Measurements from ENCODE around the gene HYI.
A peak's percentile ranks its signal among the peaks of the same experiment; 100 is the strongest.
"Not testable (repeated sequence)": the region's sequence is repeated elsewhere in the genome, so short reads cannot be mapped to it uniquely, and the experiment has no call there.

HYI gene

GRCh38 chr1:43464681-43465504, 11.2 kb upstream of the HYI start:
- DNase-seq, result no peak

GRCh38 chr1:43463479-43463878, 9.7 kb upstream of the HYI start:
- no peak for DNase-seq

GRCh38 chr1:43460988-43461693, 7.4 kb upstream of the HYI start:
- DNase-seq, result no peak

DNA sequence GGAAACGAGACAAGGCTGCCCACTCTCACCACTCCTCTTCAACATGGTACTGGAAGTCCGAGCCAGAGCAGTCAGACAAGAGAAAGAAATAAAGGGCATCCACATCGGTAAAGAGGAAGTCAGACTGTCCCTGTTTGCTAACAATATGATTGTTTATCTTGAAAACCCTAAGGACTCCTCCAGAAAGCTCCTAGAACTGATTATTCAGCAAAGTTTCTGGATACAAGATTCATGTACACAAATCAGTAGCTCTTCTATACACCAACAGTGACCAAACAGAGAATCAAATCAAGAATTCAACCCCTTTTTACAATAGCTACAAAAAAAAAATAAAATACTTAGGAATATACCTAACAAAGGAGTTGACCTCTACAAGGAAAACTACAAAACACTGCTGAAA, 4.6 kb upstream of the HYI start:
- not testable (repeated sequence) for DNase-seq

- no peak for DNase-seq
These were observed 1.6 kb upstream of the HYI start for GRCh38 chr1:43455213-43455889.

- DNase-seq, result peak; percentile 94
These were observed 710 bp upstream of the HYI start for GRCh38 chr1:43454270-43455011.

DNA sequence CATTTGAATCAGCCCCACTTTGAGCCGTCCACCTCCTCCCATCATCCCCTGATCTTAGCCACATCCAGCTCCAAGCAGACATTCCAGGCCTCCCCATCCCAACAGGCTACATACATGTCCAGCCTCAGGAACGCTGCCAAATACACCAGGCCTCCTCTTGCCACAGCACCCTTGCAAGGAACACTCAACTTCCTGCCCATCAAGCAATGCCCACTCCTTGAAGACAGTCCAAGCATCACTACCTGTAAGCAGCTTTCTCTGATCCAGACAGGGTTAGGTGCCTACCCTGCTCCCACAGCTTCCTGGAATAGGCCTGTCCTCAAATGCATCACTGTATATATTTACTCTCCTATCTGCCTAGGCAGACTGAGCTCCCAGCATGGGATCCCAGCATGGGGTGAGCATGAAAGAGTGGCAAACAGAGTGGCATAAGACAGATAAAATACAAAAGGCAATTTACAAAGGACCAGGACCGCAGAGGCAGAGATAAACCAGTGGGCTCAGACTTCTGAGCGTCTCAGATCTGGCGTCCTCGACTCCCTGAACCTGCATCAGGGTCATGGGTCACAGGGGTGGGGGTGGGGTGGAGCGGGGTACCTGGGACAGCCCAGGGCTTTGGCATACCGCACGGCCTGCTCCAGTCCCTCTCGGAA, 816 bp downstream of the HYI start:
- peak; percentile 21 for DNase-seq

DNA sequence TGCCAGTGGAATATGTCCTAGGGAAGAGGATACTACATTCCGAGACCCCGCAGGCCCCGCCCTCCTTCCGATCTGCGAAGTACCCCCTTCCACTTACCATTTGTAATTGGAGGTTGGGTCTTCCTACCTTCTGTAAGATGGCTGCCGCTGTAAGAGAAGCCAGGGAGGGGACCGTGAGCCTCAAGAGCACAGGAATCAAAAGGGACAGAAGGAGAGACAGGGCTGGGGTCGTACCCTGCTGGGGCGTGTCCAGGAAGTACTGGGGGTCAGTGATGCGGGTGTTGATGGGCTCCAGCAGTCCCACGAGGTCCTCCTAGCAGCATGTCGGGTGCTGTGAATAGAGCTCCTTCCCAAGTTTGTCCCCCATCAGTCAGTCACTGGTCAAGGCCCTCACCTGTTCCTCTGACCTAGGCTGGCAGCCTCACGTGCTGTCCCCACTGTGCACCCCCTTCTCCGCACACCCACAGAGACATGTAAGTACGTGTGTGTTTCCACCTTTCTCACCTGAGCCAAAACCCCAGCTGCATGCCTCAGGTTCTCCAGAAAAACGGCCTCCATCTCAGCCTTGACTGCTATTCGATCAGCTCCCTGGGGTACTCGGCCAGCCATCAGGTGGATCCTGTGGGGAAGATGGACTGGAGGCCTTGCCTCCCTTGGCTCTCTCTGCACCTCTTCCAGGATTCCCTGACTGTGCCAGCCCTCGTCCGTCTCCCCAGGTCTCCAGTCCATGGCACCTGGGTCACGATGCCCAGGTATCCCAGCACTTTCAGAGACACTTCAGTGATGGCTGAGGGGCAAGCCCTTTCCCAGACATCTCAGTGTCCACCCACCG, 1.8 kb downstream of the HYI start:
- DNase-seq, result no peak

DNA sequence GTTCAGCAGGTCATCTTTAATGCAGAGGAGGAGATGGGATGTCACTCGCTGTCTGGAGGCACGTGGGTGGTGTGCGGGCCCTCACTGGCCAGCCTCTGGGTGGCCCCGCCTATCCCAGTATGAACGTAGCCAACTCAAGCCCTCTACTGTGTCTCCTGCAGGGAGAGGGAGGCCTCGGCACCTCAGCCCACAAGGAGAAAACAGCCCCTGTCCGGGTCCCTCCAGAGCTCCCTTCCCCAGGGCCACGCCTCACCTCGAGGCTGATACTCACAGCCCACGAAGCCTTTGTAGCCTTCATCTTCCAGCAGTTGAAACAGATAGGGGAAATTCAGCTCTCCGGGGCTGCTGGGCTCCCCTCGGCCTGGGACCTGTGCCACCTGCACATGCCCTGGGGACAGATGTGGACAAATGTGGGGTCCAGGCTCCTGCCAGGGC, 2.6 kb downstream of the HYI start:
- DNase-seq, result no peak

GRCh38 chr1:43450251-43450941, 3.3 kb downstream of the HYI start:
- no peak for DNase-seq

DNA sequence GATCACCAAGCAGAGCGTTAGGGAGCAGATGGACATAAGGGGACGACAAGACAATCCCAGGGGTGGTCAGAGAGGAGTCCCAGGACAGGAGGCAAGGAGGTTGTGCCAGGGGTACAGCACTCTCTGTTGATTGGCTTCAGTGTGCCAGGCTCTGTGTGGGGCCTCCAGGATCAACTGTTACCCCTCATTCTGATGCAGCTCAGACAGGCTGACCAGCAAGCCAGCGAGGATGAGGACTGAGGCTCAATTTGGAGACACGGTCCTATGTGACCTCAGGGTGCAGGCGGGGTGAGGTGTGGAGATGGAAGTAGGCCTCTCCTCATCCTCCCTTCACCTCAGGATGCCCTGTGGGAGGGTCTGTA, 4.0 kb downstream of the HYI start:
- DNase-seq, result no peak

DNA sequence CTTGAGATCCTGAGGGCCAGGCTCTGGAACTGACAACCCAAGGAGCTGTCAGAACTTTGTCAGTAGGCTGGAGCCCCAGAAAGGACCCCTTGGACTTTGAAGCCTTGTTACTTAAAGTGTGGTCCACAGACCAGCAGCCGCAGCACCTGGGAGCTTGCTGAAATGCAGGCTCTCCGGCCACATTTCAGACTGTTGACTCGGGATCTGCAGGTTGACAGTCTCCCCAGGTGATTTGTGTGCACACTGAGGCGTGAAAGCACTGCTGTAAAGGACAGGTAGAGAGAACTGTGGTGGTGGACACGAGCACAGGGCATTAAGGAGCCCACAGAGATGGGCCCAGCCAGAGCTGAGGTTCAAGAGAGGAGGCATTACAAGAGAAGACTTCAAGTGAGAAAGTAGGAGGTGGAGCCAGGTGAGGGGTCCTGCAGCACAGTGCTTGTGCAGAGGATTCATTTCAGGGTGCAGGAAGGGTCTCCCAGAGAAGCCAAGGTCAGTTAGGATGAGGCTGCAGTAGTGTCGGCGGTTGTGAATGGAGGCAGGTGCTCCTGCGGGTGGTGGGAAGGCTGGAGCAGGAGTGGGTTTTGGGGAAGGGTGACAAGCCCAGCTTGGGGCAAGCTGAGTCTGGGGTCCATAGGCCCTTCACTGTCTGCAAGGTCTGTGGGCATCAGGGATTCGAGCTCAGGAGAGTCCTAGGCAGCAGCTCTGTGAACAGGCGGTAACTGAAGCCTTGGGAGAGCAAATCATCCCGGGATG, 4.6 kb downstream of the HYI start:
- DNase-seq, result no peak

GRCh38 chr1:43447891-43448708, 5.6 kb downstream of the HYI start:
- DNase-seq, result no peak

GRCh38 chr1:43446881-43447835, 6.6 kb downstream of the HYI start:
- no peak for DNase-seq

DNA sequence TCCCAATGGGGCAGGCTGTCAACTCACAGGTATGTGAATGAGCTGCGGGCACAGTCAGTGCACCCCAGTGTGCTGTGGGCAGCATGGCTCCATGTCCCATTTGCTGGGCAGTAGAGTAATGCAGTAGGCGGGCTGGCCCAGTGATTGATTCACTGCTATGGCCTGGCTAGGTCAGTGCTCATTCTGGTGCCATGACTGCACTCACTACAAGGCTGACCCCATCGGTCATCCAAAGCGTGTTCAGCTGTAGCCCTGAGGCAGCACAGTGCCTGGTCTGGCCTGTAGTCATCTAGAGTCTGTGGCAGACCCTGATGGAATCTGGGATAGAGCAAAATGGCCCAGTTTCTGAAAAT, 7.4 kb downstream of the HYI start:
- no peak for DNase-seq

DNA sequence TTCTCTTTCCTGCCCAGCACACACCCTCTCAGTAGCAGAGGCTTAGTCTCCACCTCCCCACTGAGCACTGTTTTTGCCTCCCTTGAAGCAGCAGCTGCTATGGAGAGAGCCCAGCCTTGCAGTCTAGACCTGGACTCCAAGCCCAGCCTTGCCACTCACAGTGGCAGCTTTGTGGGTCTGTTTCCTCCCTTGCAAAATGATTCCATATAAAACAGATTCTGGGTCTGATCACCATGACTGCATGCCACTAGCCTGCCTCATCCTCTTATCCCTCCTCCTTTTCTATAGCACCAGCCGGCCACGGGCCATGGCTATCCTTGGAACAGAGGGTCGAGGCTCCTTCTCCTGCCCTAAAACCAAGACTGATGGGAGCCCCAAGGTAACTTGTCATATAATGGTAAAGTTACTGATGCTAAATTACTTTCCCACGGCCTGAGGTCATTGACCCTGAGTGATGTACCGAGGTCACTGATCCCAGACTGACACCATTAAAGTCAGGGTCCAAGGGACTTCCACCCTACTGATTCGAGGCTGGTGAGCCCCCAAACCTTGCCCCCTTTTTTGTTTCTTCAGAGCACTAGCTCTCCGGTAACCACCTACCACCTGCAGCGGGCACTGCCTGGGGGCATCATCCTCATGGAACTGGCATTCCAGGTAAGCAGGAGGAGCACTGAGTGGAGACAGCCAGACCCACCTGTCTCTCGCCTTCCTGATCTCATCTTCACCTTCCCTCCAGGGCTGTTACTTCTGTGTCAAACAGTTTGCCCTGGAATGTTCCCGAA, 7.9 kb downstream of the HYI start:
- no peak for DNase-seq

DNA sequence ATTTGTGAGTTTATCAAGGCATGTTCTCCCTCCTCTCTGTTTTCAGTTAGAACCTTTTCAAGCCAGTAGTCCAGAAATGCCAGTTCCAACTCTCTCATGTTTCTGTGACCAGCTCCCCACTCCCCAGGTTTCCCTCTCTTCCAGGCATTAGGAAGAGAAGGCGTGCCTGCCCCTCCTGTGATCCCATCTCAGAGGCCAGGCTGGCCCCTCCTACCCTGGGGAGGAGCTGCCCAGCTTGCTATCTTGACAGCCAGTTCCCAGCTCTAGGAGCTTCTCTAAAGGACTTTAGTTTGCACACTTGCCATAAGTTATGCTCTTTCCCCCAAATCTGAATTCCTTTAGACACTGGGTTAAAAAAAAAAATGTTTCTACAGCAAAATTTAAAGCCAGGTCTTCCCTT, 8.9 kb downstream of the HYI start:
- DNase-seq, result no peak
